IMR-90 (cell line): ENCODE data around the gene IFT20. TPM values are rescaled to one million over a fixed set of nuclear protein-coding genes. Genes with fewer than 3 reads are reported as not detected.

Experiments used
- ATAC-seq: fragments of 200-7000 bp; cut with Tn5 transposase; 2 replicates; pipeline ENCODE4 v1.9.1; 2020; ENCODE audit warnings: low read depth, mild to moderate bottlenecking, moderate library complexity
- BruUV-seq: library from RNA; stranded (reverse); fragments of 400-500 nt; replicated peaks from 2 replicates; lab custom pipeline; 2021; lab: Mats Ljungman, UMichigan
- CTCF ChIA-PET: fragments of 300-600 bp; formaldehyde crosslinking; extraction: SDS; loops from one replicate; lab custom pipeline; 2021; ENCODE audit warnings: antibody characterized with exemption; lab: Yijun Ruan, JAX
- POLR2A ChIA-PET: fragments of 300-600 bp; sonication (Branson Sonifier 250); formaldehyde crosslinking; loops from one replicate; lab custom pipeline; 2022; ENCODE audit warnings: antibody characterized with exemption; ENCODE audit not compliant: unreplicated experiment; lab: Charles Lee
- DNase-seq: peaks from one replicate; pipeline ENCODE4 v3.0.0; 2013
- H2AFZ ChIP-seq: replicated peaks from 2 replicates; pipeline ENCODE3; 2013; ENCODE audit warnings: low read length, mild to moderate bottlenecking; ENCODE audit not compliant: poor library complexity
- H2AK5ac ChIP-seq: 2 replicates; pipeline ENCODE4 v1.6.1; 2013; ENCODE audit warnings: low read depth, low read length, inconsistent platforms
- H2AK9ac ChIP-seq: replicated peaks from 2 replicates; pipeline ENCODE3; 2013; ENCODE audit warnings: mild to moderate bottlenecking, low read depth, low read length, moderate library complexity; ENCODE audit not compliant: poor library complexity
- H2BK120ac ChIP-seq: 2 replicates; pipeline ENCODE4 v1.6.1; 2013; ENCODE audit warnings: low read depth, low read length, inconsistent platforms
- H2BK15ac ChIP-seq: 3 replicates; pipeline ENCODE4 v1.6.1; 2013; ENCODE audit warnings: low read depth, low read length, inconsistent platforms
- H2BK20ac ChIP-seq: 2 replicates; pipeline ENCODE4 v1.6.1; 2013; ENCODE audit warnings: low read depth, mild to moderate bottlenecking, inconsistent platforms, low read length, moderate library complexity
- H2BK5ac ChIP-seq: 2 replicates; pipeline ENCODE4 v1.6.1; 2013; ENCODE audit warnings: mild to moderate bottlenecking, low read depth, low read length, inconsistent platforms; ENCODE audit not compliant: poor library complexity, severe bottlenecking
- H3K14ac ChIP-seq: replicated peaks from 2 replicates; pipeline ENCODE4 v1.6.1; 2013; ENCODE audit warnings: low read depth, low read length, inconsistent platforms
- H3K18ac ChIP-seq: 2 replicates; pipeline ENCODE4 v1.6.1; 2013; ENCODE audit warnings: low read depth, low read length, control low read depth
- H3K23ac ChIP-seq: 2 replicates; pipeline ENCODE4 v1.6.1; 2013; ENCODE audit warnings: low read depth, low read length, inconsistent platforms
- H3K27ac ChIP-seq: 2 replicates; pipeline ENCODE4 v1.5.1; 2013; ENCODE audit warnings: mild to moderate bottlenecking, control low read depth, low read length; ENCODE audit not compliant: insufficient read depth
- H3K27me3 ChIP-seq: 2 replicates; pipeline ENCODE4 v1.6.1; 2013; ENCODE audit warnings: low read length; ENCODE audit not compliant: control insufficient read depth, insufficient read depth
- H3K36me3 ChIP-seq: 2 replicates; pipeline ENCODE4 v1.6.1; 2013; ENCODE audit warnings: low read length, mixed read lengths; ENCODE audit not compliant: control insufficient read depth, insufficient read depth
- H3K4ac ChIP-seq: 2 replicates; pipeline ENCODE4 v1.6.1; 2013; ENCODE audit warnings: low read depth, low read length, inconsistent platforms
- H3K4me1 ChIP-seq: 2 replicates; pipeline ENCODE4 v1.6.1; 2013; ENCODE audit warnings: low read length, mixed read lengths; ENCODE audit not compliant: control insufficient read depth, insufficient read depth
- H3K4me2 ChIP-seq: 2 replicates; pipeline ENCODE4 v1.6.1; 2013; ENCODE audit warnings: low read depth, mild to moderate bottlenecking, control low read depth, low read length, moderate library complexity
- H3K4me3 ChIP-seq: 2 replicates; pipeline ENCODE4 v1.5.1; 2013; ENCODE audit warnings: low read depth, mild to moderate bottlenecking, control low read depth, low read length, moderate library complexity; ENCODE audit not compliant: insufficient read depth
- H3K56ac ChIP-seq: 2 replicates; pipeline ENCODE4 v1.6.1; 2013; ENCODE audit warnings: low read length, inconsistent platforms; ENCODE audit not compliant: insufficient read depth; ENCODE audit errors: extremely low read depth
- H3K79me1 ChIP-seq, 2 experiments: 2 replicates each; pipeline ENCODE4 v1.6.1; 2013; ENCODE audit warnings: low read length in 2 of 2, inconsistent platforms in 1 of 2, low read depth in 1 of 2
- H3K9ac ChIP-seq: 2 replicates; pipeline ENCODE4 v1.6.1; 2013; ENCODE audit warnings: low read depth, low read length, control low read depth
- H3K9me1 ChIP-seq: 2 replicates; pipeline ENCODE4 v1.6.1; 2013; ENCODE audit warnings: low read length, inconsistent platforms; ENCODE audit not compliant: insufficient read depth
- H3K9me3 ChIP-seq: 2 replicates; pipeline ENCODE4 v1.6.1; 2013; ENCODE audit warnings: low read length; ENCODE audit not compliant: control insufficient read depth, insufficient read depth
- H4K20me1 ChIP-seq: 2 replicates; pipeline ENCODE4 v1.6.1; 2013; ENCODE audit warnings: low read length, inconsistent platforms; ENCODE audit not compliant: insufficient read depth
- H4K5ac ChIP-seq: 2 replicates; pipeline ENCODE4 v1.6.1; 2013; ENCODE audit warnings: mild to moderate bottlenecking, low read depth, low read length, control low read depth
- H4K8ac ChIP-seq, 2 experiments: 2 replicates each; pipeline ENCODE4 v1.6.1; 2013; ENCODE audit warnings: low read depth in 2 of 2, low read length in 2 of 2, control low read depth in 1 of 2, inconsistent platforms in 1 of 2
- H4K91ac ChIP-seq: 2 replicates; pipeline ENCODE4 v1.6.1; 2013; ENCODE audit warnings: low read depth, low read length, inconsistent platforms; ENCODE audit not compliant: insufficient read depth
- BHLHE40 ChIP-seq: fragments of 150-350 bp; IDR thresholded peaks from 2 replicates; pipeline ENCODE4 v1.6.1; 2016; ENCODE audit warnings: mild to moderate bottlenecking, low read depth, low read length
- CEBPB ChIP-seq: IDR thresholded peaks from 2 replicates; pipeline ENCODE4 v1.6.1; 2012; ENCODE audit warnings: low read depth, low read length, improper control_type of control experiment
- CHD1 ChIP-seq: IDR thresholded peaks from 2 replicates; pipeline ENCODE4 v1.6.1; 2012; ENCODE audit warnings: low read depth, low read length, improper control_type of control experiment
- ELK1 ChIP-seq: fragments of 150-350 bp; IDR thresholded peaks from 2 replicates; pipeline ENCODE4 v1.6.1; 2016; ENCODE audit warnings: low read depth, mild to moderate bottlenecking, low read length, moderate library complexity, borderline replicate concordance
- FOS ChIP-seq: fragments of 150-350 bp; IDR thresholded peaks from 2 replicates; pipeline ENCODE4 v1.6.1; 2016; ENCODE audit warnings: low read depth, low read length
- MAFK ChIP-seq: IDR thresholded peaks from 2 replicates; pipeline ENCODE4 v1.6.1; 2012; ENCODE audit warnings: low read depth, low read length, improper control_type of control experiment
- MAZ ChIP-seq: IDR thresholded peaks from 2 replicates; pipeline ENCODE4 v1.6.1; 2012; ENCODE audit warnings: low read depth, mild to moderate bottlenecking, low read length, improper control_type of control experiment, moderate library complexity, borderline replicate concordance
- MXI1 ChIP-seq: IDR thresholded peaks from 2 replicates; pipeline ENCODE4 v1.6.1; 2012; ENCODE audit warnings: low read depth, mild to moderate bottlenecking, low read length, moderate library complexity, borderline replicate concordance
- NFE2L2 ChIP-seq: fragments of 150-350 bp; IDR thresholded peaks from 2 replicates; pipeline ENCODE4 v1.6.1; 2016; ENCODE audit warnings: low read depth, mild to moderate bottlenecking, low read length
- POLR2A ChIP-seq: IDR thresholded peaks from 2 replicates; pipeline ENCODE4 v1.6.1; 2012; ENCODE audit warnings: mild to moderate bottlenecking, low read depth, low read length
- RAD21 ChIP-seq: IDR thresholded peaks from 2 replicates; pipeline ENCODE4 v1.6.1; 2012; ENCODE audit warnings: low read length, improper control_type of control experiment
- RCOR1 ChIP-seq: IDR thresholded peaks from 2 replicates; pipeline ENCODE4 v1.6.1; 2012; ENCODE audit warnings: mild to moderate bottlenecking, low read length, improper control_type of control experiment; ENCODE audit not compliant: insufficient replicate concordance
- RFX5 ChIP-seq: IDR thresholded peaks from 2 replicates; pipeline ENCODE4 v1.8.0; 2012; ENCODE audit warnings: low read depth, mild to moderate bottlenecking, low read length, moderate library complexity
- SMC3 ChIP-seq: fragments of 150-350 bp; IDR thresholded peaks from 2 replicates; pipeline ENCODE4 v1.6.1; 2016; ENCODE audit warnings: low read depth, mild to moderate bottlenecking, antibody characterized with exemption, low read length, moderate library complexity
- USF2 ChIP-seq: fragments of 150-350 bp; IDR thresholded peaks from 2 replicates; pipeline ENCODE4 v1.6.1; 2017; ENCODE audit warnings: mild to moderate bottlenecking, antibody characterized with exemption, low read length, low read depth
- WGBS, 2 experiments: methylation state at CpG; one replicate each; pipeline versions ENCODE4 v1.1.5 to v1.1.7; 2013; ENCODE audit warnings: missing lambda C conversion rate in 2 of 2; ENCODE audit not compliant: insufficient read length in 1 of 2; ENCODE audit errors: extremely low coverage in 2 of 2; 5-methylcytosine and 5-hydroxymethylcytosine counted together
- dilution Hi-C: fragments of 300-500 bp; cut with HindIII; formaldehyde crosslinking; loops from one replicate; pipeline ENCODE4 v1.14.3; 2018; ENCODE audit warnings: low sequenced_read_pairs; ENCODE audit not compliant: unreplicated experiment
- in situ Hi-C: fragments of 300-500 bp; cut with MboI; formaldehyde crosslinking; loops from 3 replicates; pipeline ENCODE4 v1.14.3; 2019; ENCODE audit warnings: low sequenced_read_pairs, inconsistent platforms, mixed read lengths
- intact Hi-C: fragments of 100-400 bp; cut with micrococcal nuclease; formaldehyde crosslinking; loops from 2 replicates; pipeline ENCODE4 v1.10.0; 2022
- polyA plus RNA-seq, 3 experiments: library from polyadenylated mRNA; depleted of rRNA; stranded (reverse); fragments of >200 nt; gene quantifications; 2 replicates each; pipeline ENCODE4 v1.2.3, GENCODE V29; 2012; ENCODE audit warnings: low replicate concordance in 1 of 3
- total RNA-seq: library from RNA; depleted of rRNA; stranded (reverse); fragments of >200 nt; gene quantifications from 2 replicates; pipeline ENCODE4 v1.2.3, GENCODE V29; 2012
- TF ChIP-seq, protein P1 (sequence below): conservative IDR thresholded peaks from 2 replicates; pipeline ENCODE4 v1.5.1; 2012; ENCODE audit warnings: mild to moderate bottlenecking, low read depth, low read length, improper control_type of control experiment

The IFT20 gene
- total and polyA plus RNA-seq, 2 of the 4 experiments (the other 2 are of a cell fraction) = 25.5 to 46.3 TPM

DNA sequence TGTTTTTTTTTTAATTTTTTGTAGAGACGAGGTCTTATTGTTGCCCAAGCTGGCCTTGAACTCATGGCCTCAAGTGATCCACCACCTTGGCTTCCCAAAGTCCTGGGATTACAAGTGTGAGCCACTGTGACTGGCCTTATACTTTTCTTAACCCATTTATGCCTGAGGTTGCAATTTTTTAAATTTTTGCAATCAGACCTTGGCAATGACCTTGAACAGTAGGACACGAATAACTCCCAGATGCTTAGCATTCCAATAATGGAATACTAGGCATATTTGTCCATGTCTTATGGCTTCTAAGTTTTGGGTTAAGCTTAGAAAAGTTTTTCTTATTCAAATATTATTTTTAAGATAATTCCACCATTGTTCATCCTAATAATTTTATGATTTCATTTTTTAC lies 44.6 kb downstream of the IFT20 start:
- H3K27ac ChIP-seq = no peak overlapping the region
- intact Hi-C loops = no loop called here
- H3K79me1 ChIP-seq = no peaks in the 10 kb centered on the region
- H2AFZ ChIP-seq = no peak overlapping the region
- ATAC-seq = no peak
- H4K5ac ChIP-seq = no peak overlapping the region
- H2BK5ac ChIP-seq = no peak overlapping the region
- H3K27me3 ChIP-seq = peaks cover 6% of the 10 kb centered on the region
- no peak overlapping the region for H3K18ac ChIP-seq
- no peak overlapping the region for H3K4me2 ChIP-seq
- no peak overlapping the region for H2BK15ac ChIP-seq
- H3K14ac ChIP-seq = no peak overlapping the region
- dilution Hi-C loops = no loop called here
- H3K9me3 ChIP-seq = no peaks in the 10 kb centered on the region
- H3K9ac ChIP-seq = no peak overlapping the region
- TF ChIP-seq RFX5 = no peak
- TF ChIP-seq FOS = no peak
- no peak for TF ChIP-seq MXI1
- TF ChIP-seq RAD21 = no peak
- no peak for TF ChIP-seq CEBPB
- TF ChIP-seq RCOR1 = no peak
- TF ChIP-seq CHD1 = no peak
- no peak for TF ChIP-seq POLR2A
- no peak for TF ChIP-seq USF2
- no peak for TF ChIP-seq BHLHE40
- TF ChIP-seq SMC3 = no peak
- TF ChIP-seq MAZ = no peak
- no peak for TF ChIP-seq NFE2L2
- no peak for TF ChIP-seq ELK1
- TF ChIP-seq, protein P1, sequence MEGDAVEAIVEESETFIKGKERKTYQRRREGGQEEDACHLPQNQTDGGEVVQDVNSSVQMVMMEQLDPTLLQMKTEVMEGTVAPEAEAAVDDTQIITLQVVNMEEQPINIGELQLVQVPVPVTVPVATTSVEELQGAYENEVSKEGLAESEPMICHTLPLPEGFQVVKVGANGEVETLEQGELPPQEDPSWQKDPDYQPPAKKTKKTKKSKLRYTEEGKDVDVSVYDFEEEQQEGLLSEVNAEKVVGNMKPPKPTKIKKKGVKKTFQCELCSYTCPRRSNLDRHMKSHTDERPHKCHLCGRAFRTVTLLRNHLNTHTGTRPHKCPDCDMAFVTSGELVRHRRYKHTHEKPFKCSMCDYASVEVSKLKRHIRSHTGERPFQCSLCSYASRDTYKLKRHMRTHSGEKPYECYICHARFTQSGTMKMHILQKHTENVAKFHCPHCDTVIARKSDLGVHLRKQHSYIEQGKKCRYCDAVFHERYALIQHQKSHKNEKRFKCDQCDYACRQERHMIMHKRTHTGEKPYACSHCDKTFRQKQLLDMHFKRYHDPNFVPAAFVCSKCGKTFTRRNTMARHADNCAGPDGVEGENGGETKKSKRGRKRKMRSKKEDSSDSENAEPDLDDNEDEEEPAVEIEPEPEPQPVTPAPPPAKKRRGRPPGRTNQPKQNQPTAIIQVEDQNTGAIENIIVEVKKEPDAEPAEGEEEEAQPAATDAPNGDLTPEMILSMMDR = no peak
- TF ChIP-seq MAFK = no peak
- WGBS, 2 experiments = no CpG with 5 or more reads among the region's 2 CpGs
- H4K91ac ChIP-seq = no peak overlapping the region
- no peak overlapping the region for H3K56ac ChIP-seq
- BruUV-seq = no TSS peak
- CTCF ChIA-PET = interaction anchor here (0.6 kb wide), 1 partner anchor 457 kb away, joined by 3 read pairs; no protein-coding TSS in a partner anchor
- H2BK120ac ChIP-seq = no peak overlapping the region
- H3K4me3 ChIP-seq = no peak overlapping the region
- H2AK5ac ChIP-seq = no peak overlapping the region
- no peaks in the 10 kb centered on the region for H3K4me1 ChIP-seq
- H2BK20ac ChIP-seq = no peak overlapping the region
- POLR2A ChIA-PET = no interaction called here
- no peaks in the 10 kb centered on the region for H3K9me1 ChIP-seq
- H3K4ac ChIP-seq = no peak overlapping the region
- no peaks in the 10 kb centered on the region for H3K36me3 ChIP-seq
- no peak overlapping the region for H2AK9ac ChIP-seq
- no peaks in the 10 kb centered on the region for H4K20me1 ChIP-seq
- no peak overlapping the region for H4K8ac ChIP-seq
- in situ Hi-C loops = no loop called here
- H3K23ac ChIP-seq = no peak overlapping the region
- no peak for DNase-seq
